ENCODE results near the gene AFF2. TPM values are rescaled to one million over a fixed set of nuclear protein-coding genes. Genes with fewer than 3 reads are reported as not detected.

The AFF2 gene
- total and polyA plus RNA-seq, 10 donors: 0.04 to 26.6 (median 8.7) TPM

DNA sequence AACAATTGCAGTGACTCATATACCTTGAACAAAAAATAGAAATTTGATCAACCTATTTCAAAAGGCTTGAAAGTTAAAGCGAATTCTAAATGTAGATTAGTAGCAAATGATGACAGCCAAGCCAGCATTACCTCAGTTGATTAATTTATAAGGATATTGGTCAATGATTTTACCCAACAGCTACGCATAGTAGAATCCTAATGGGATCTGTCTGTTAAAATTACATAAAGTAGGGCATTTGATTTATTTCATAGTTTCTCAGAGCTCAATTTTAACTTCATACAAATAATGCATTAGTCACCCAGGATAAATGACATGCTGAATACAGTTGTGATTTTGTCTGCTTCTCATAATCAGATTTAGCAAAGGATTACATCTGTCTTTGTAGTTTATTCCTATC is 12.0 kb downstream of the AFF2 start:
- no peak for DNase-seq
- WGBS, 5 donors: 65 to 89% (median 82%) methylated on average over 2 of the region's 2 CpGs
- Histone ChIP-seq H3K4me1 (no peaks in the 10 kb centered on the region), H3K27me3 (replicated peaks in 1 of 7) (peaks cover 0 to 6% (median 0%) of the 10 kb centered on the region in 7 donors), H3K36me3 (no peaks in the 10 kb centered on the region), H3K4me3 (no peak overlapping the region), H3K9me3 (no peaks in the 10 kb centered on the region), H3K27ac (no peak overlapping the region)
- TF ChIP-seq POLR2A (IDR thresholded peaks at IDR 0.05) (no peak), POLR2AphosphoS5 (IDR thresholded peaks at IDR 0.05) (no peak)
- TF ChIP-seq, protein P1, sequence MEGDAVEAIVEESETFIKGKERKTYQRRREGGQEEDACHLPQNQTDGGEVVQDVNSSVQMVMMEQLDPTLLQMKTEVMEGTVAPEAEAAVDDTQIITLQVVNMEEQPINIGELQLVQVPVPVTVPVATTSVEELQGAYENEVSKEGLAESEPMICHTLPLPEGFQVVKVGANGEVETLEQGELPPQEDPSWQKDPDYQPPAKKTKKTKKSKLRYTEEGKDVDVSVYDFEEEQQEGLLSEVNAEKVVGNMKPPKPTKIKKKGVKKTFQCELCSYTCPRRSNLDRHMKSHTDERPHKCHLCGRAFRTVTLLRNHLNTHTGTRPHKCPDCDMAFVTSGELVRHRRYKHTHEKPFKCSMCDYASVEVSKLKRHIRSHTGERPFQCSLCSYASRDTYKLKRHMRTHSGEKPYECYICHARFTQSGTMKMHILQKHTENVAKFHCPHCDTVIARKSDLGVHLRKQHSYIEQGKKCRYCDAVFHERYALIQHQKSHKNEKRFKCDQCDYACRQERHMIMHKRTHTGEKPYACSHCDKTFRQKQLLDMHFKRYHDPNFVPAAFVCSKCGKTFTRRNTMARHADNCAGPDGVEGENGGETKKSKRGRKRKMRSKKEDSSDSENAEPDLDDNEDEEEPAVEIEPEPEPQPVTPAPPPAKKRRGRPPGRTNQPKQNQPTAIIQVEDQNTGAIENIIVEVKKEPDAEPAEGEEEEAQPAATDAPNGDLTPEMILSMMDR (IDR thresholded peaks at IDR 0.05 in 8 of 11, conservative IDR thresholded peaks at IDR 0.05 in 3 of 11): no peak
- intact Hi-C loops (cut with DNase I; ENCODE audit: low total_unique reads): no loop called here

GRCh38 chrX:148513661-148514060 is 13.2 kb downstream of the AFF2 start:
- WGBS, 5 donors: 79 to 94% (median 88%) methylated on average over 2 to 3 of the region's 3 CpGs
- intact Hi-C loops (cut with DNase I; ENCODE audit: low total_unique reads): no loop called here
- Histone ChIP-seq H3K36me3 (no peaks in the 10 kb centered on the region), H3K4me3 (no peak overlapping the region), H3K27me3 (replicated peaks in 1 of 7) (peaks cover 0 to 4% (median 0%) of the 10 kb centered on the region in 7 donors), H3K9me3 (no peaks in the 10 kb centered on the region), H3K27ac (no peak overlapping the region), H3K4me1 (no peaks in the 10 kb centered on the region)
- TF ChIP-seq POLR2AphosphoS5 (IDR thresholded peaks at IDR 0.05) (no peak), POLR2A (IDR thresholded peaks at IDR 0.05) (no peak)
- TF ChIP-seq, protein P1 (IDR thresholded peaks at IDR 0.05 in 8 of 11, conservative IDR thresholded peaks at IDR 0.05 in 3 of 11): no peak
- DNase-seq: no peak

- H3K27ac ChIP-seq: no peak overlapping the region
- TF ChIP-seq, protein P1 (IDR thresholded peaks at IDR 0.05 in 8 of 11, conservative IDR thresholded peaks at IDR 0.05 in 3 of 11): no peak
- TF ChIP-seq POLR2A (IDR thresholded peaks at IDR 0.05): no peak
- H3K9me3 ChIP-seq: no peaks in the 10 kb centered on the region
- H3K36me3 ChIP-seq: no peaks in the 10 kb centered on the region
- H3K4me1 ChIP-seq: no peaks in the 10 kb centered on the region
- 44 to 89% (median 48%) methylated on average over 2 of the region's 2 CpGs for WGBS, 5 donors
- H3K27me3 ChIP-seq (replicated peaks in 1 of 7): peaks cover 0 to 8% (median 0%) of the 10 kb centered on the region in 7 donors
- no peak overlapping the region for H3K4me3 ChIP-seq
- DNase-seq: no peak
- intact Hi-C loops (cut with DNase I; ENCODE audit: low total_unique reads): no loop called here
Observed at GRCh38 chrX:148517176-148517575, 16.8 kb downstream of the AFF2 start.

DNA sequence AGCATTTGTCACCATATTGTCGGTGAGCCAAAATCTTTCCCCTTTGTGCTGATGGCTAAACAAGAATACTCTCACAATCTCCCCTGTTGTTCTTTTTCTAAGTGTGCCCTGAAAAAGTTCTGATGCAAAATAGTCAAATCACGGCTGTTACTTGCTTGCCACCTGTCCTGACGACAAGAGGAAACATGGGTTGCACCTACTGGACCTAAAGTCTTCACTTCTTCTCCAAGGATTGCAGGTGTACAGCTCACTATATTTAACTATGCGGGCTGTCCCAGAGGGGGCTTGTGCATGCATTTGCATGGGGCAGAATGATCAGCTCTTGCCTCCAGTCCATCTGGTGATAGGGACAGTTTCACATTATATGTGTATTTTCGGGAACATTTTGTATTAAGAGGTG is 21.6 kb downstream of the AFF2 start:
- H3K4me1 ChIP-seq: no peaks in the 10 kb centered on the region
- H3K9me3 ChIP-seq: no peaks in the 10 kb centered on the region
- H3K27me3 ChIP-seq (replicated peaks in 1 of 7): peaks cover 0 to 10% (median 0%) of the 10 kb centered on the region in 7 donors
- H3K27ac ChIP-seq: no peak overlapping the region
- no peak overlapping the region for H3K4me3 ChIP-seq
- WGBS, 5 donors: 63 to 86% (median 71%) methylated on average over 5 of the region's 5 CpGs
- intact Hi-C loops (cut with DNase I; ENCODE audit: low total_unique reads): no loop called here
- TF ChIP-seq POLR2AphosphoS5 (IDR thresholded peaks at IDR 0.05): no peak
- no peak for TF ChIP-seq POLR2A (IDR thresholded peaks at IDR 0.05)
- TF ChIP-seq, protein P1 (IDR thresholded peaks at IDR 0.05 in 8 of 11, conservative IDR thresholded peaks at IDR 0.05 in 3 of 11): no peak
- no peaks in the 10 kb centered on the region for H3K36me3 ChIP-seq
- DNase-seq: no peak
